GM06990 (cell line): Measurements from ENCODE around the gene STARD5.

Source experiments
- DNase-seq: peaks from one replicate; pipeline ENCODE4 v3.0.0-alpha.2; 2011; ENCODE audit not compliant: insufficient read length; ENCODE audit errors: extremely low read depth
- H3K27me3 ChIP-seq: replicated peaks from 2 replicates; pipeline ENCODE4 v1.6.0; 2011; ENCODE audit warnings: low read length; ENCODE audit not compliant: control insufficient read depth, insufficient read depth
- H3K36me3 ChIP-seq: 2 replicates; pipeline ENCODE4 v1.5.1; 2011; ENCODE audit warnings: low read length; ENCODE audit not compliant: control insufficient read depth, insufficient read depth
- H3K4me3 ChIP-seq: replicated peaks from 2 replicates; pipeline ENCODE4 v1.5.1; 2011; ENCODE audit warnings: low read depth, mild to moderate bottlenecking, control low read depth, low read length
- CTCF ChIP-seq: IDR thresholded peaks from 2 replicates; pipeline ENCODE4 v1.5.1; 2011; ENCODE audit warnings: low read length, control low read depth, mild to moderate bottlenecking, inconsistent platforms; ENCODE audit not compliant: insufficient read depth, poor library complexity, severe bottlenecking

The STARD5 gene

GRCh38 chr15:81309647-81310450, 14.1 kb downstream of the STARD5 start:
- no peak for DNase-seq
- Histone ChIP-seq H3K36me3 (peaks cover 44% of the 10 kb centered on the region), H3K4me3 (no peak overlapping the region), H3K27me3 (no peaks in the 10 kb centered on the region)
- no peak for TF ChIP-seq CTCF

- no peak for TF ChIP-seq CTCF
- Histone ChIP-seq H3K36me3 (peaks cover 47% of the 10 kb centered on the region), H3K27me3 (no peaks in the 10 kb centered on the region), H3K4me3 (no peak overlapping the region)
- no peak for DNase-seq
Measured at GRCh38 chr15:81308260-81308659, 15.7 kb downstream of the STARD5 start.

- no peak for DNase-seq
- no peak for TF ChIP-seq CTCF
- Histone ChIP-seq H3K4me3 (no peak overlapping the region), H3K36me3 (peaks cover 68% of the 10 kb centered on the region), H3K27me3 (no peaks in the 10 kb centered on the region)
Measured at GRCh38 chr15:81304226-81304625, 19.7 kb downstream of the STARD5 start.

DNA sequence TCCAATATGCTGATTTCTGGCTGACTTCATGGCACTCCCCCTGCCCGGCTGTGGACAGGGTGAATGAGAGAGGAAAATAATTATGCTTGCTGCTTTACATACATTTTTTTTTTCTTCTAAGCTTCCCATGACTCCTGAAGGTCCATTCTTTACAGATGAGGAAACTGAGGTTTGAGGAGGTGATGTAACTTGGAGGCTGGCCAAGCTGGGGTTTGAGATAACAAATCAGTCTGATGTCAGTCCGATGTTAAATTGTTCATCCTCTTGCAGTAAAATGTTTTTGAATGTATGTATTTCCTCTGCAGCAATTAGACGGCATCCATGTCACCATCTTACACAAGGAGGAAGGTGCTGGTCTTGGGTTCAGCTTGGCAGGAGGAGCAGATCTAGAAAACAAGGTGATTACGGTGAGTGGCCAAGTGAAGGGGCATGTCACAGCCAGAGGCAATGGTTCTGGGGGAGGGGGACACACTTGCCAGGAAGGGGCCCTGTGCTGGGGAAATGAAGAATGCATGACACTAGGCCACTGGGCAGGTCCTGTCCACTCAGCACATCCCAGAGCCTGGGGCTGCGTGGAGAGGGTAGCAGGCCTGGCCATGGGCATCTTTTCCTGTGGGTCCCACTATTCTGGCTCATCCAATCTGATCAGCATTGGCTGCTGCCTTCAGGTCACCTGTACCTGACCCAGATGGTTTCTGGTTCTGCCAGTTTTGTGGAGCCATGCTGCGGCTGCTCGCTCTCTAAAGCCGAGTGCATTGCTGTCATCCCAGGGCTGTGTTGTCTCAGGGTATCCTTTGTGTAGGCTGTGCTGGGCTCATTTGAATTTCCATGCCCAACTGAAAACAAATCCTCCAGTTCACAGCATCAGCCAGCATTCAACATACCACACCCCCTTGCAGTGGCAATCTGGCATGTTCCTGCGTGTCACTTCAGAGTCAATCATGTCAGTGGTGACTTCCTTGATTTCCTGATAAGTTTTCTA, 20.4 kb downstream of the STARD5 start:
- H3K27me3 ChIP-seq: no peaks in the 10 kb centered on the region
- no peak for TF ChIP-seq CTCF
- no peak for DNase-seq
- peak overlapping the region; percentile 63 for H3K4me3 ChIP-seq
- H3K36me3 ChIP-seq: peaks cover 63% of the 10 kb centered on the region

- peak overlapping the region; percentile 63 for H3K4me3 ChIP-seq
- H3K27me3 ChIP-seq: no peaks in the 10 kb centered on the region
- TF ChIP-seq CTCF: no peak
- DNase-seq: no peak
- peaks cover 57% of the 10 kb centered on the region for H3K36me3 ChIP-seq
Measured at GRCh38 chr15:81302701-81303109, 21.2 kb downstream of the STARD5 start.
